HFFc6 (cell line): Measurements from ENCODE around the gene CDX2. TPM values are rescaled to one million over a fixed set of nuclear protein-coding genes. Genes with fewer than 3 reads are reported as not detected.

Experiments used
- DNase-seq: peaks from one replicate; pipeline ENCODE4 v3.0.0-alpha.2; 2018
- H3K27ac Mint-ChIP-seq: 2 replicates; pipeline ENCODE4 v1.8.0; 2020; ENCODE audit warnings: mild to moderate bottlenecking, mixed read lengths
- H3K27me3 Mint-ChIP-seq: 2 replicates; pipeline ENCODE4 v1.8.0; 2021; ENCODE audit warnings: mild to moderate bottlenecking, moderate library complexity, mixed read lengths; ENCODE audit not compliant: insufficient read depth
- H3K36me3 Mint-ChIP-seq: 2 replicates; pipeline ENCODE4 v1.8.0; 2021; ENCODE audit warnings: low read depth, mixed read lengths
- H3K4me1 Mint-ChIP-seq: 2 replicates; pipeline ENCODE4 v1.8.0; 2020; ENCODE audit warnings: low read depth, mixed read lengths
- H3K4me3 Mint-ChIP-seq: 2 replicates; pipeline ENCODE4 v1.8.0; 2020; ENCODE audit warnings: mild to moderate bottlenecking, moderate library complexity, mixed read lengths
- H3K9me3 Mint-ChIP-seq: 2 replicates; pipeline ENCODE4 v1.8.0; 2020; ENCODE audit warnings: mild to moderate bottlenecking, mixed read lengths
- CTCF ChIP-seq: fragments of 200-600 bp; sonication (generic); IDR thresholded peaks from 2 replicates; pipeline ENCODE4 v1.5.0; 2021; ENCODE audit warnings: antibody characterized with exemption, mild to moderate bottlenecking
- total RNA-seq, 6 experiments: library from RNA; stranded (reverse); fragmentation: NEBNext Ultra II Directional; extraction: Animal tissue kit (Norgen Biotek cat#: 25700); gene quantifications; 2 replicates in 1 of 6; 3 replicates in 5 of 6; pipeline ENCODE4 v1.2.3, GENCODE V29; 2021

CDX2 gene
- total RNA-seq, 6 experiments from 2014 or later, result not detected

- no peak for TF ChIP-seq CTCF
- H3K27ac Mint-ChIP-seq, result no peak overlapping the region
- no peak for DNase-seq
- H3K4me3 Mint-ChIP-seq, result no peak overlapping the region
- H3K36me3 Mint-ChIP-seq, result no peaks in the 10 kb centered on the region
- H3K4me1 Mint-ChIP-seq, result peaks cover 8% of the 10 kb centered on the region; the same call in 1 of the 2 replicates
- peaks cover 4% of the 10 kb centered on the region; the same call in 1 of the 2 replicates for H3K9me3 Mint-ChIP-seq
- peaks cover 81% of the 10 kb centered on the region for H3K27me3 Mint-ChIP-seq
These were observed 8.6 kb upstream of the CDX2 start for GRCh38 chr13:27977476-27978300.

GRCh38 chr13:27976362-27977091, 7.4 kb upstream of the CDX2 start:
- Mint-ChIP-seq H3K9me3 (peaks cover 4% of the 10 kb centered on the region; the same call in 1 of the 2 replicates), H3K36me3 (no peaks in the 10 kb centered on the region), H3K4me3 (no peak overlapping the region), H3K27ac (no peak overlapping the region), H3K4me1 (peaks cover 8% of the 10 kb centered on the region; the same call in 1 of the 2 replicates), H3K27me3 (peaks cover 78% of the 10 kb centered on the region)
- DNase-seq, result no peak
- no peak for TF ChIP-seq CTCF

GRCh38 chr13:27975564-27976361, 6.6 kb upstream of the CDX2 start:
- DNase-seq, result no peak
- Mint-ChIP-seq H3K27me3 (peaks cover 78% of the 10 kb centered on the region), H3K9me3 (peaks cover 4% of the 10 kb centered on the region; the same call in 1 of the 2 replicates), H3K4me1 (peaks cover 8% of the 10 kb centered on the region; the same call in 1 of the 2 replicates), H3K4me3 (no peak overlapping the region), H3K36me3 (no peaks in the 10 kb centered on the region), H3K27ac (no peak overlapping the region)
- TF ChIP-seq CTCF, result no peak

- Mint-ChIP-seq H3K9me3 (peaks cover 4% of the 10 kb centered on the region; the same call in 1 of the 2 replicates), H3K27me3 (peaks cover 79% of the 10 kb centered on the region), H3K27ac (no peak overlapping the region), H3K36me3 (no peaks in the 10 kb centered on the region), H3K4me1 (peaks cover under 1% of the 10 kb centered on the region; the same call in 1 of the 2 replicates), H3K4me3 (no peak overlapping the region)
- no peak for DNase-seq
- no peak for TF ChIP-seq CTCF
These were observed 5.0 kb upstream of the CDX2 start for GRCh38 chr13:27973961-27974662.

GRCh38 chr13:27973291-27973690, 4.2 kb upstream of the CDX2 start:
- no peaks in the 10 kb centered on the region for H3K36me3 Mint-ChIP-seq

More at GRCh38 chr13:27973291-27973690, 4.2 kb upstream of the CDX2 start:
- H3K4me1 Mint-ChIP-seq, result no peaks in the 10 kb centered on the region
- peaks cover 4% of the 10 kb centered on the region; the same call in 1 of the 2 replicates for H3K9me3 Mint-ChIP-seq
- H3K4me3 Mint-ChIP-seq, result no peak overlapping the region
- H3K27ac Mint-ChIP-seq, result no peak overlapping the region
- H3K27me3 Mint-ChIP-seq, result peaks cover 73% of the 10 kb centered on the region
- no peak for TF ChIP-seq CTCF
- DNase-seq, result no peak
